Measurements from ENCODE around the gene MYORG. TPM values are rescaled to one million over a fixed set of nuclear protein-coding genes. Genes with fewer than 3 reads are reported as not detected.

The MYORG gene
- total and polyA plus RNA-seq, 10 of the 15 experiments (the other 5 are each of a cell fraction or from before 2014, with no cell fraction given): 0.05 to 0.36 (median 0.10) TPM; not detected in 1

- CTCF ChIA-PET: interaction anchor here (0.6 to 7.9 kb wide), 22 partner anchors 9 to 571 kb away, joined by 3 to 134 read pairs (median 4); partner anchors contain the start of gene DCTN3
- RAD21 ChIA-PET (ENCODE audit: unreplicated experiment): interaction anchor here (0.9 to 1.2 kb wide), 3 partner anchors 44 to 48 kb away, joined by 4 to 12 read pairs (median 6); no protein-coding TSS in a partner anchor
- BruUV-seq (replicated peaks): no TSS peak
- H4K20me1 ChIP-seq (ENCODE audit: control insufficient read depth, insufficient read depth): no peaks in the 10 kb centered on the region
- in situ Hi-C loops (cut with MboI): no loop called here
- H3K4me3 ChIP-seq: no peak overlapping the region
- H3K9me3 ChIP-seq (replicated peaks; ENCODE audit: control insufficient read depth, insufficient read depth, low read length): no peaks in the 10 kb centered on the region
- no peak for ATAC-seq
- H3K36me3 ChIP-seq (ENCODE audit: control insufficient read depth in 2 of 2, insufficient read depth in 2 of 2, low read length in 1 of 2): no peaks in the 10 kb centered on the region
- H3K27me3 ChIP-seq (replicated peaks in 1 of 2; ENCODE audit: control insufficient read depth in 2 of 2, insufficient read depth in 2 of 2, low read length in 1 of 2): peaks cover 5 to 12% of the 10 kb centered on the region in 2 experiments; a peak in 3 of 4 replicates
- no peak overlapping the region for H3K27ac ChIP-seq (ENCODE audit: control insufficient read depth, insufficient read depth)
- H3K4me2 ChIP-seq (ENCODE audit: control insufficient read depth, insufficient read depth): no peak overlapping the region
- 73% methylated on average over 3 of the region's 3 CpGs for WGBS (ENCODE audit: insufficient coverage, insufficient replicate concordance, low lambda C conversion rate, missing lambda C conversion rate)
- H3K4me1 ChIP-seq (ENCODE audit: control insufficient read depth, insufficient read depth, low read length): peaks cover 21% of the 10 kb centered on the region
- POLR2A ChIA-PET: no interaction called here
- H3K9ac ChIP-seq (ENCODE audit: control insufficient read depth, insufficient read depth, low read length): no peak overlapping the region
- intact Hi-C loops (cut with micrococcal nuclease; ENCODE audit: unreplicated experiment): loop anchor here (1.0 to 5.0 kb wide), 2 partner anchors 46 to 126 kb away; no protein-coding TSS in a partner anchor
- SMC1A ChIA-PET (ENCODE audit: uncharacterized antibody, unreplicated experiment): interaction anchor here (0.9 to 8.7 kb wide), 5 partner anchors 45 to 564 kb away, joined by 3 to 73 read pairs (median 4); no protein-coding TSS in a partner anchor
- no peak for DNase-seq (ENCODE audit: low read depth, low spot score)
- no peak overlapping the region for H2AFZ ChIP-seq (ENCODE audit: control insufficient read depth, low read depth, low read length)
- TF ChIP-seq ATF3 (IDR thresholded peaks at IDR 0.05; ENCODE audit: borderline replicate concordance, extremely low read depth, low read depth, low read length) (no peak), STAT1 (conservative IDR thresholded peaks at IDR 0.05) (no peak), BRCA1 (IDR thresholded peaks at IDR 0.05; ENCODE audit: low read depth, low read length) (no peak), EP300 (IDR thresholded peaks at IDR 0.05; ENCODE audit: borderline replicate concordance in 1 of 2, control insufficient read depth in 1 of 2, low read depth in 2 of 2, low read length in 2 of 2) (no peak), MLLT1 (IDR thresholded peaks at IDR 0.05) (no peak), NFIC (IDR thresholded peaks at IDR 0.05; ENCODE audit: low read depth, low read length) (no peak), SP1 (IDR thresholded peaks at IDR 0.05; ENCODE audit: low read depth, low read length) (no peak), EED (IDR thresholded peaks at IDR 0.05; ENCODE audit: low read depth) (no peak), ZNF384 (IDR thresholded peaks at IDR 0.05; ENCODE audit: borderline replicate concordance, low read depth, low read length) (no peak), TCF12 (IDR thresholded peaks at IDR 0.05; ENCODE audit: low read depth, low read length) (no peak), POU2F2 (IDR thresholded peaks at IDR 0.05; ENCODE audit: borderline replicate concordance, low read depth, low read length) (no peak), MYC (IDR thresholded peaks at IDR 0.05; ENCODE audit: insufficient read depth, insufficient read length, insufficient replicate concordance, low read length, severe bottlenecking) (no peak), BMI1 (IDR thresholded peaks at IDR 0.05; ENCODE audit: borderline replicate concordance) (no peak), NKRF (conservative IDR thresholded peaks at IDR 0.05) (no peak), TCF7 (IDR thresholded peaks at IDR 0.05; ENCODE audit: borderline replicate concordance) (no peak), FOXM1 (IDR thresholded peaks at IDR 0.05; ENCODE audit: low read depth, low read length) (no peak), PBX3 (IDR thresholded peaks at IDR 0.05; ENCODE audit: insufficient replicate concordance, low read depth, low read length) (no peak), LARP7 (IDR thresholded peaks at IDR 0.05) (no peak), BHLHE40 (IDR thresholded peaks at IDR 0.05; ENCODE audit: borderline replicate concordance in 1 of 2, low read depth in 2 of 2, low read length in 1 of 2) (no peak)
- no peak for FAIRE-seq
- H3K79me2 ChIP-seq (ENCODE audit: control insufficient read depth, insufficient read depth, low read length): no peaks in the 10 kb centered on the region
Measured at GRCh38 chr9:34378376-34379060, 1.8 kb upstream of the MYORG start.

Measured in GM12878 (cell line).